Measurements from ENCODE around the gene RNASE4.

GRCh38 chr14:20690848-20691640 is 6.7 kb downstream of the RNASE4 start:
- TF ChIP-seq CTCF (IDR thresholded peaks at IDR 0.05) (peak in 2 of 3 donors; percentile 76 to 80), POLR2A (IDR thresholded peaks at IDR 0.05) (no peak), EP300 (IDR thresholded peaks at IDR 0.05) (no peak)

All from ovary (tissue), 3 donors.